Nephron (organoid): Measurements from ENCODE around the gene UMPS.
"Not testable (repeated sequence)": the region's sequence is repeated elsewhere in the genome, so short reads cannot be mapped to it uniquely, and the experiment has no call there.

ENCODE experiments used
- H3K27ac Mint-ChIP-seq, 3 experiments: 2 replicates each; pipeline ENCODE4 v1.8.0; 2020; ENCODE audit warnings: mixed read lengths in 3 of 3, mild to moderate bottlenecking in 2 of 3, moderate library complexity in 1 of 3
- H3K27me3 Mint-ChIP-seq: 2 replicates; pipeline ENCODE4 v1.8.0; 2021; ENCODE audit warnings: low read depth, mild to moderate bottlenecking, moderate library complexity, mixed read lengths
- H3K36me3 Mint-ChIP-seq: 2 replicates; pipeline ENCODE4 v1.8.0; 2020; ENCODE audit warnings: low read depth, mixed read lengths
- H3K4me1 Mint-ChIP-seq: 2 replicates; pipeline ENCODE4 v1.8.0; 2020; ENCODE audit warnings: mixed read lengths
- H3K4me3 Mint-ChIP-seq, 3 experiments: 2 replicates each; pipeline ENCODE4 v1.8.0; 2020; ENCODE audit warnings: mild to moderate bottlenecking in 3 of 3, mixed read lengths in 3 of 3, moderate library complexity in 2 of 3
- H3K9me3 Mint-ChIP-seq: 2 replicates; pipeline ENCODE4 v1.8.0; 2020; ENCODE audit warnings: mixed read lengths
- CTCF ChIP-seq, 3 experiments: fragments of 200-600 bp; sonication (generic); IDR thresholded peaks; one replicate each; pipeline ENCODE4 v1.5.0; 2021; ENCODE audit warnings: antibody characterized with exemption in 3 of 3; ENCODE audit not compliant: unreplicated experiment in 3 of 3

Gene UMPS

GRCh38 chr3:124699686-124700396, 30.4 kb upstream of the UMPS start:
- Mint-ChIP-seq H3K4me1 (no peaks in the 10 kb centered on the region), H3K36me3 (peaks cover 7% of the 10 kb centered on the region), H3K9me3 (no peaks in the 10 kb centered on the region), H3K4me3 (no peak overlapping the region), H3K27me3 (no peaks in the 10 kb centered on the region), H3K27ac (no peak overlapping the region)
- no peak for TF ChIP-seq CTCF (IDR thresholded peaks at IDR 0.05; ENCODE audit: unreplicated experiment in 3 of 3)

- TF ChIP-seq CTCF (IDR thresholded peaks at IDR 0.05; ENCODE audit: unreplicated experiment in 3 of 3): no peak
- H3K4me3 Mint-ChIP-seq: no peak overlapping the region
- no peaks in the 10 kb centered on the region for H3K27me3 Mint-ChIP-seq
- H3K36me3 Mint-ChIP-seq: peaks cover 7% of the 10 kb centered on the region
- H3K4me1 Mint-ChIP-seq: no peaks in the 10 kb centered on the region
- no peaks in the 10 kb centered on the region for H3K9me3 Mint-ChIP-seq
- H3K27ac Mint-ChIP-seq: peak overlapping the region in 1 of 3 experiments; percentile 28
Measured at GRCh38 chr3:124700880-124701684, 29.2 kb upstream of the UMPS start.

GRCh38 chr3:124701687-124702086, 28.6 kb upstream of the UMPS start:
- no peaks in the 10 kb centered on the region for H3K4me1 Mint-ChIP-seq
- peaks cover 8% of the 10 kb centered on the region for H3K36me3 Mint-ChIP-seq
- TF ChIP-seq CTCF (IDR thresholded peaks at IDR 0.05; ENCODE audit: unreplicated experiment in 3 of 3): no peak
- no peak overlapping the region for H3K27ac Mint-ChIP-seq
- H3K27me3 Mint-ChIP-seq: no peaks in the 10 kb centered on the region
- H3K4me3 Mint-ChIP-seq: no peak overlapping the region
- H3K9me3 Mint-ChIP-seq: no peaks in the 10 kb centered on the region

GRCh38 chr3:124702950-124703349, 27.3 kb upstream of the UMPS start:
- Mint-ChIP-seq H3K4me3 (no peak overlapping the region), H3K27ac (no peak overlapping the region), H3K36me3 (peaks cover 13% of the 10 kb centered on the region)

GRCh38 chr3:124705552-124705951, 24.7 kb upstream of the UMPS start:
- no peak for TF ChIP-seq CTCF (IDR thresholded peaks at IDR 0.05; ENCODE audit: unreplicated experiment in 3 of 3)
- Mint-ChIP-seq H3K27me3 (no peaks in the 10 kb centered on the region), H3K4me3 (no peak overlapping the region), H3K4me1 (peaks cover 10% of the 10 kb centered on the region), H3K27ac (no peak overlapping the region), H3K36me3 (peaks cover 20% of the 10 kb centered on the region), H3K9me3 (peaks cover 5% of the 10 kb centered on the region)

More at GRCh38 chr3:124702950-124703349, 27.3 kb upstream of the UMPS start:
- Mint-ChIP-seq H3K27me3 (no peaks in the 10 kb centered on the region), H3K9me3 (no peaks in the 10 kb centered on the region), H3K4me1 (peaks cover 9% of the 10 kb centered on the region)
- TF ChIP-seq CTCF (IDR thresholded peaks at IDR 0.05; ENCODE audit: unreplicated experiment in 3 of 3): no peak

- not testable (repeated sequence) for H3K4me3 Mint-ChIP-seq, H3K4me1 Mint-ChIP-seq, H3K27me3 Mint-ChIP-seq, H3K9me3 Mint-ChIP-seq
- peak overlapping the region; percentile 5 to 74 (median 60) for H3K27ac Mint-ChIP-seq
- peaks cover 20% of the 10 kb centered on the region for H3K36me3 Mint-ChIP-seq
Measured at GRCh38 chr3:124707223-124707622, 23.0 kb upstream of the UMPS start.
